DND-41 (cell line): Measurements from ENCODE around the gene CLEC18A.

Experiments used
- ATAC-seq: fragments of 200-7000 bp; cut with Tn5 transposase; 3 replicates; pipeline ENCODE4 v1.9.1; 2021; ENCODE audit warnings: low read depth; ENCODE audit not compliant: insufficient read depth
- DNase-seq: peaks from one replicate; pipeline ENCODE4 v3.0.0-alpha.2; 2020
- H2AFZ ChIP-seq: 2 replicates; pipeline ENCODE4 v1.6.0; 2012; ENCODE audit warnings: low read depth, low read length
- H3K27ac ChIP-seq: 2 replicates; pipeline ENCODE4 v1.5.1; 2012; ENCODE audit warnings: low read length, inconsistent platforms
- H3K27me3 ChIP-seq: fragments of 200-600 bp; sonication (generic); 2 replicates; pipeline ENCODE4 v1.6.0; 2012; ENCODE audit warnings: low read length, mild to moderate bottlenecking, inconsistent platforms; ENCODE audit not compliant: insufficient read depth, poor library complexity
- H3K36me3 ChIP-seq: 2 replicates; pipeline ENCODE4 v1.5.1; 2012; ENCODE audit warnings: low read length, inconsistent platforms; ENCODE audit not compliant: insufficient read depth
- H3K4me1 ChIP-seq: 2 replicates; pipeline ENCODE4 v1.5.1; 2012; ENCODE audit warnings: mild to moderate bottlenecking, low read length; ENCODE audit not compliant: insufficient read depth
- H3K4me2 ChIP-seq: 2 replicates; pipeline ENCODE4 v1.6.0; 2012; ENCODE audit warnings: mild to moderate bottlenecking, moderate library complexity, low read length, inconsistent platforms; ENCODE audit not compliant: insufficient read depth
- H3K4me3 ChIP-seq, 2 experiments: fragments of 200-600 bp in 1 of 2; shearing (Covaris generic) in 1 of 2; 2 replicates each; pipeline ENCODE4 v1.5.1; 2012 to 2016; ENCODE audit warnings: inconsistent platforms in 2 of 2, low read length in 2 of 2, mild to moderate bottlenecking in 2 of 2, low read depth in 1 of 2, moderate library complexity in 1 of 2
- H3K79me2 ChIP-seq: 2 replicates; pipeline ENCODE4 v1.6.0; 2012; ENCODE audit warnings: low read length, inconsistent platforms; ENCODE audit not compliant: insufficient read depth
- H3K9ac ChIP-seq: 2 replicates; pipeline ENCODE4 v1.6.0; 2012; ENCODE audit warnings: low read depth, mild to moderate bottlenecking, inconsistent platforms, low read length, moderate library complexity
- H3K9me3 ChIP-seq: 2 replicates; pipeline ENCODE4 v1.5.1; 2012; ENCODE audit warnings: low read length, moderate library complexity, mild to moderate bottlenecking, inconsistent platforms; ENCODE audit not compliant: insufficient read depth, severe bottlenecking
- H4K20me1 ChIP-seq: 2 replicates; pipeline ENCODE4 v1.6.0; 2012; ENCODE audit warnings: low read length; ENCODE audit not compliant: insufficient read depth
- CTCF ChIP-seq: IDR thresholded peaks from 2 replicates; pipeline ENCODE4 v1.5.1; 2012; ENCODE audit warnings: borderline replicate concordance, low read length, moderate library complexity, mild to moderate bottlenecking; ENCODE audit not compliant: poor library complexity, severe bottlenecking; ENCODE audit errors: extremely low read depth
- EZH2 ChIP-seq: IDR thresholded peaks from 3 replicates; pipeline ENCODE4 v1.6.1; 2012; ENCODE audit warnings: borderline replicate concordance, low read depth, mild to moderate bottlenecking, moderate library complexity, low read length, inconsistent platforms; ENCODE audit not compliant: severe bottlenecking

CLEC18A gene

GRCh38 chr16:69924777-69925191 is 26.4 kb upstream of the CLEC18A start:
- no peaks in the 10 kb centered on the region for H4K20me1 ChIP-seq
- ATAC-seq (no peak), DNase-seq (no peak)
- H3K27me3 ChIP-seq = no peaks in the 10 kb centered on the region
- no peak overlapping the region for H3K4me3 ChIP-seq
- no peak overlapping the region for H3K27ac ChIP-seq
- no peaks in the 10 kb centered on the region for H3K36me3 ChIP-seq
- no peaks in the 10 kb centered on the region for H3K79me2 ChIP-seq
- no peaks in the 10 kb centered on the region for H3K9me3 ChIP-seq
- H3K9ac ChIP-seq = no peak overlapping the region
- H3K4me1 ChIP-seq = no peaks in the 10 kb centered on the region
- TF ChIP-seq EZH2 (no peak), CTCF (no peak)
- no peak overlapping the region for H3K4me2 ChIP-seq
- no peak overlapping the region for H2AFZ ChIP-seq

DNA sequence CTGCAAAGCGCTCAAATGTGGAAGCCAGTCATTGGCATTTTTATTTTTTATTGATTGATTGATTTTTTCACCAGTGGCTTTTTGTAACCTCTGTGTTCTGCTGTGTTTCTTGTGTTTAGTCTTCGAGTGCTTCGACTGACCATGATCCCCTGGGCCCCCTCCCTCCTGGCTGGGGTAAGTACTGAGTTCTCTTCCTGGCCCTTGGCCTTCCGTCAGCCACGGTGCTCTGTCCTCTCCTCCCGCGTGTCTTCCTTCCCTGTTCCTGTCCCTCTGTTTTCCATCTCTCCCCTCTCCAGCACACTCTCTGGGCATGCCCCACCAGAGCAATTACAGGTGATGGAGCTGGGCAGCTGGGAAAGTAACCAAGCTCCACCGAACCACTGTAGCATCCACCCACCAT is 25.8 kb upstream of the CLEC18A start:
- H3K4me1 ChIP-seq = no peaks in the 10 kb centered on the region
- H4K20me1 ChIP-seq = no peaks in the 10 kb centered on the region
- no peak overlapping the region for H3K9ac ChIP-seq
- TF ChIP-seq CTCF = no peak
- no peak for TF ChIP-seq EZH2
- no peaks in the 10 kb centered on the region for H3K36me3 ChIP-seq
- no peak overlapping the region for H3K4me3 ChIP-seq
- H3K27ac ChIP-seq = no peak overlapping the region
- DNase-seq (no peak), ATAC-seq (no peak)
- H3K27me3 ChIP-seq = no peaks in the 10 kb centered on the region
- no peak overlapping the region for H3K4me2 ChIP-seq
- no peaks in the 10 kb centered on the region for H3K9me3 ChIP-seq
- H2AFZ ChIP-seq = no peak overlapping the region
- H3K79me2 ChIP-seq = no peaks in the 10 kb centered on the region

- H3K4me1 ChIP-seq = no peaks in the 10 kb centered on the region
- no peaks in the 10 kb centered on the region for H3K36me3 ChIP-seq
- no peak overlapping the region for H3K9ac ChIP-seq
- H3K27ac ChIP-seq = no peak overlapping the region
- H4K20me1 ChIP-seq = no peaks in the 10 kb centered on the region
- no peak for DNase-seq
- no peak for ATAC-seq
- no peak for TF ChIP-seq CTCF
- TF ChIP-seq EZH2 = no peak
- no peak overlapping the region for H3K4me3 ChIP-seq
- H3K9me3 ChIP-seq = no peaks in the 10 kb centered on the region
- no peak overlapping the region for H3K4me2 ChIP-seq
- no peaks in the 10 kb centered on the region for H3K79me2 ChIP-seq
- no peak overlapping the region for H2AFZ ChIP-seq
- no peaks in the 10 kb centered on the region for H3K27me3 ChIP-seq
These were observed 24.9 kb upstream of the CLEC18A start for GRCh38 chr16:69926241-69926640.
